HEK293 (cell line): ENCODE results near the gene MALRD1.

Source experiments
- CTCF ChIA-PET: fragments of 350-600 bp; formaldehyde crosslinking; extraction: SDS; loops from one replicate; lab custom pipeline; 2021; ENCODE audit warnings: antibody characterized with exemption; lab: Yijun Ruan, JAX
- POLR2A ChIA-PET: fragments of 300-600 bp; formaldehyde crosslinking; extraction: SDS; loops from one replicate; lab custom pipeline; 2020; ENCODE audit warnings: antibody characterized with exemption, inconsistent platforms; lab: Yijun Ruan, JAX
- H3K27ac ChIP-seq: fragments of 200-500 bp; sonication (Bioruptor generic); 2 replicates; pipeline ENCODE4 v1.5.1; 2014; ENCODE audit warnings: low read depth, low read length, control low read depth, inconsistent platforms; ENCODE audit errors: extremely low read depth
- H3K36me3 ChIP-seq, 2 experiments: fragments of 200-500 bp in 1 of 2; sonication (Bioruptor generic) in 1 of 2; 1 replicate in 1 of 2; 2 replicates in 1 of 2; pipeline ENCODE4 v1.5.1; 2014 to 2017; ENCODE audit warnings: inconsistent platforms in 2 of 2, low read length in 2 of 2; ENCODE audit not compliant: control insufficient read depth in 2 of 2, insufficient read depth in 1 of 2
- H3K4me1 ChIP-seq: fragments of 200-500 bp; sonication (Bioruptor generic); 2 replicates; pipeline ENCODE4 v1.5.1; 2014; ENCODE audit warnings: mild to moderate bottlenecking, low read length, inconsistent platforms; ENCODE audit not compliant: control insufficient read depth, insufficient read depth
- H3K4me3 ChIP-seq: 2 replicates; pipeline ENCODE4 v1.5.1; 2011; ENCODE audit warnings: low read depth, mild to moderate bottlenecking, control low read depth, low read length, moderate library complexity
- H3K9me3 ChIP-seq: fragments of 200-500 bp; sonication (Bioruptor generic); 2 replicates; pipeline ENCODE4 v1.5.1; 2014; ENCODE audit warnings: low read depth, low read length, inconsistent platforms; ENCODE audit not compliant: control insufficient read depth, insufficient read depth
- GLI2 ChIP-seq: fragments of 450-650 bp; formaldehyde crosslinking; IDR thresholded peaks from 2 replicates; pipeline ENCODE4; 2017; ENCODE audit warnings: missing biosample characterization, missing genetic modification characterization, low read depth, borderline replicate concordance
- KLF1 ChIP-seq: fragments of 450-650 bp; formaldehyde crosslinking; IDR thresholded peaks from 2 replicates; pipeline ENCODE4 v1.5.1; 2016; ENCODE audit warnings: missing biosample characterization, missing genetic modification characterization
- KLF7 ChIP-seq: fragments of 450-650 bp; formaldehyde crosslinking; IDR thresholded peaks from 2 replicates; pipeline ENCODE4 v1.5.1; 2016; ENCODE audit warnings: missing biosample characterization, missing genetic modification characterization, borderline replicate concordance
- KLF8 ChIP-seq: fragments of 450-650 bp; formaldehyde crosslinking; IDR thresholded peaks from 2 replicates; pipeline ENCODE4 v1.5.1; 2016; ENCODE audit warnings: missing biosample characterization, missing genetic modification characterization
- PRDM6 ChIP-seq: fragments of 450-650 bp; formaldehyde crosslinking; IDR thresholded peaks from 2 replicates; pipeline ENCODE4 v1.5.1; 2017; ENCODE audit warnings: missing biosample characterization, missing genetic modification characterization
- RBAK ChIP-seq: fragments of 450-650 bp; formaldehyde crosslinking; IDR thresholded peaks from 2 replicates; pipeline ENCODE4 v1.5.1; 2016; ENCODE audit warnings: missing biosample characterization, missing genetic modification characterization
- SETDB1 ChIP-seq: IDR thresholded peaks from one replicate; pipeline ENCODE4 v1.6.1; 2017; ENCODE audit warnings: mild to moderate bottlenecking, low read length, moderate library complexity, mixed read lengths; ENCODE audit not compliant: insufficient read length
- ZBTB21 ChIP-seq: fragments of 450-650 bp; formaldehyde crosslinking; IDR thresholded peaks from 2 replicates; pipeline ENCODE4 v1.5.1; 2017; ENCODE audit warnings: missing biosample characterization, missing genetic modification characterization
- ZFP41 ChIP-seq: fragments of 450-650 bp; formaldehyde crosslinking; IDR thresholded peaks from 2 replicates; pipeline ENCODE4 v1.5.1; 2016; ENCODE audit warnings: missing biosample characterization, missing genetic modification characterization, borderline replicate concordance
- ZNF121 ChIP-seq: fragments of 450-650 bp; formaldehyde crosslinking; IDR thresholded peaks from 2 replicates; pipeline ENCODE4 v1.5.1; 2016; ENCODE audit warnings: missing biosample characterization, missing genetic modification characterization
- ZNF169 ChIP-seq: fragments of 450-650 bp; formaldehyde crosslinking; IDR thresholded peaks from 2 replicates; pipeline ENCODE4 v1.5.1; 2016; ENCODE audit warnings: missing biosample characterization, missing genetic modification characterization
- ZNF174 ChIP-seq: fragments of 450-650 bp; formaldehyde crosslinking; IDR thresholded peaks from 2 replicates; pipeline ENCODE4 v1.5.0; 2017; ENCODE audit warnings: missing biosample characterization, mild to moderate bottlenecking, missing genetic modification characterization
- ZNF18 ChIP-seq: fragments of 450-650 bp; formaldehyde crosslinking; IDR thresholded peaks from 2 replicates; pipeline ENCODE4 v1.5.1; 2016; ENCODE audit warnings: missing biosample characterization, missing genetic modification characterization
- ZNF324 ChIP-seq: fragments of 450-650 bp; formaldehyde crosslinking; IDR thresholded peaks from 2 replicates; pipeline ENCODE4 v1.5.1; 2016; ENCODE audit warnings: missing biosample characterization, missing genetic modification characterization
- ZNF449 ChIP-seq: fragments of 450-650 bp; formaldehyde crosslinking; IDR thresholded peaks from 2 replicates; pipeline ENCODE4 v1.5.1; 2017; ENCODE audit warnings: missing biosample characterization, mild to moderate bottlenecking, missing genetic modification characterization, moderate library complexity
- ZNF513 ChIP-seq: fragments of 450-650 bp; IDR thresholded peaks from 2 replicates; pipeline ENCODE4 v1.5.1; 2018; ENCODE audit warnings: missing biosample characterization, missing genetic modification characterization
- ZNF549 ChIP-seq: fragments of 450-650 bp; IDR thresholded peaks from 2 replicates; pipeline ENCODE4 v1.5.1; 2018; ENCODE audit warnings: missing biosample characterization, missing genetic modification characterization, mild to moderate bottlenecking, inconsistent platforms, moderate library complexity
- ZNF654 ChIP-seq: fragments of 450-650 bp; formaldehyde crosslinking; IDR thresholded peaks from 2 replicates; pipeline ENCODE4 v1.5.1; 2016; ENCODE audit warnings: low read depth, missing biosample characterization, missing genetic modification characterization
- ZNF701 ChIP-seq: fragments of 450-650 bp; formaldehyde crosslinking; IDR thresholded peaks from 2 replicates; pipeline ENCODE4 v1.5.1; 2016; ENCODE audit warnings: missing biosample characterization, missing genetic modification characterization
- ZNF704 ChIP-seq: fragments of 450-650 bp; formaldehyde crosslinking; IDR thresholded peaks from 2 replicates; pipeline ENCODE4 v1.5.1; 2016; ENCODE audit warnings: missing biosample characterization, missing genetic modification characterization
- ZNF791 ChIP-seq: fragments of 450-650 bp; formaldehyde crosslinking; IDR thresholded peaks from 2 replicates; pipeline ENCODE4 v1.5.1; 2016; ENCODE audit warnings: missing biosample characterization, missing genetic modification characterization
- ZNF792 ChIP-seq: fragments of 450-650 bp; formaldehyde crosslinking; IDR thresholded peaks from 2 replicates; pipeline ENCODE4 v1.5.1; 2016; ENCODE audit warnings: missing biosample characterization, missing genetic modification characterization
- ZSCAN18 ChIP-seq: fragments of 450-650 bp; formaldehyde crosslinking; IDR thresholded peaks from 2 replicates; pipeline ENCODE4 v1.5.1; 2016; ENCODE audit warnings: missing biosample characterization, missing genetic modification characterization
- ZSCAN4 ChIP-seq: fragments of 450-650 bp; formaldehyde crosslinking; IDR thresholded peaks from 2 replicates; pipeline ENCODE4 v1.5.1; 2017; ENCODE audit warnings: missing biosample characterization, missing genetic modification characterization

MALRD1 gene

GRCh38 chr10:19479854-19480253 lies 431.3 kb downstream of the MALRD1 start:
- H3K4me3 ChIP-seq: no peak overlapping the region
- no peaks in the 10 kb centered on the region for H3K4me1 ChIP-seq
- TF ChIP-seq PRDM6 (tag by site-specific recombination): no peak
- no peak for TF ChIP-seq ZBTB21 (tag by site-specific recombination)
- no peak for TF ChIP-seq ZNF174 (tag by site-specific recombination)
- no peak for TF ChIP-seq ZNF704 (tag by site-specific recombination)
- no peak for TF ChIP-seq ZFP41 (tag by site-specific recombination)
- no peak for TF ChIP-seq SETDB1
- TF ChIP-seq ZSCAN4 (tag by site-specific recombination): no peak
- TF ChIP-seq ZNF791 (tag by site-specific recombination): no peak
- TF ChIP-seq ZNF701: no peak
- TF ChIP-seq ZNF324 (tag by site-specific recombination): no peak
- TF ChIP-seq ZNF169 (tag by site-specific recombination): no peak
- no peak for TF ChIP-seq RBAK (tag by site-specific recombination)
- TF ChIP-seq KLF1 (tag by site-specific recombination): no peak
- no peak for TF ChIP-seq GLI2 (tag by site-specific recombination)
- no peak for TF ChIP-seq ZNF18 (tag by site-specific recombination)
- H3K9me3 ChIP-seq: no peaks in the 10 kb centered on the region
- CTCF ChIA-PET: no interaction called here
- POLR2A ChIA-PET: no interaction called here
- no peaks in the 10 kb centered on the region for H3K36me3 ChIP-seq
- no peak overlapping the region for H3K27ac ChIP-seq

GRCh38 chr10:19480353-19480752 lies 431.8 kb downstream of the MALRD1 start:
- no peaks in the 10 kb centered on the region for H3K4me1 ChIP-seq
- H3K4me3 ChIP-seq: no peak overlapping the region
- no peaks in the 10 kb centered on the region for H3K9me3 ChIP-seq
- ChIA-PET POLR2A (no interaction called here), CTCF (no interaction called here)
- H3K36me3 ChIP-seq: no peaks in the 10 kb centered on the region
- no peak overlapping the region for H3K27ac ChIP-seq
- no peak for TF ChIP-seq ZNF549 (tag by site-specific recombination)
- TF ChIP-seq KLF7: no peak
- TF ChIP-seq ZNF513 (tag by site-specific recombination): no peak
- TF ChIP-seq ZNF654 (tag by site-specific recombination): no peak
- TF ChIP-seq ZSCAN18 (tag by site-specific recombination): no peak
- TF ChIP-seq ZNF449 (tag by site-specific recombination): no peak
- no peak for TF ChIP-seq ZNF792 (tag by site-specific recombination)
- no peak for TF ChIP-seq KLF1 (tag by site-specific recombination)
- no peak for TF ChIP-seq ZNF121 (tag by site-specific recombination)
- TF ChIP-seq PRDM6 (tag by site-specific recombination): no peak
- TF ChIP-seq KLF8: no peak
